Fibroblast of the aortic adventitia (primary cell): ENCODE results near the gene ALOX15. TPM values are rescaled to one million over a fixed set of nuclear protein-coding genes. Genes with fewer than 3 reads are reported as not detected.
"Not testable (repeated sequence)": the region's sequence is repeated elsewhere in the genome, so short reads cannot be mapped to it uniquely, and the experiment has no call there.

Experiments used
- DNase-seq: peaks from one replicate; pipeline ENCODE4 v3.0.0-alpha.2; 2010; ENCODE audit warnings: low read depth
- H3K4me3 ChIP-seq: 2 replicates; pipeline ENCODE4 v1.5.1; 2011; ENCODE audit warnings: low read depth, mild to moderate bottlenecking, control low read depth, low read length, moderate library complexity
- CTCF ChIP-seq: IDR thresholded peaks from 2 replicates; pipeline ENCODE4 v1.5.1; 2011; ENCODE audit warnings: mild to moderate bottlenecking, low read length, control low read depth, inconsistent platforms; ENCODE audit not compliant: insufficient read depth
- total RNA-seq: library from RNA; depleted of rRNA; stranded (reverse); fragments of >200 nt; gene quantifications from 2 replicates; pipeline ENCODE4 v1.2.3, GENCODE V29; 2012; ENCODE audit warnings: low replicate concordance

ALOX15 gene
- total RNA-seq, 1 donor: not detected

GRCh38 chr17:4667166-4667565 lies 25.7 kb upstream of the ALOX15 start:
- TF ChIP-seq CTCF: no peak
- no peak for DNase-seq
- no peak overlapping the region for H3K4me3 ChIP-seq

GRCh38 chr17:4666296-4666695 lies 24.8 kb upstream of the ALOX15 start:
- TF ChIP-seq CTCF: no peak
- no peak overlapping the region for H3K4me3 ChIP-seq
- no peak for DNase-seq

GRCh38 chr17:4665027-4665426 lies 23.5 kb upstream of the ALOX15 start:
- no peak for TF ChIP-seq CTCF
- no peak overlapping the region for H3K4me3 ChIP-seq
- no peak for DNase-seq

GRCh38 chr17:4664230-4664629 lies 22.8 kb upstream of the ALOX15 start:
- DNase-seq: no peak
- H3K4me3 ChIP-seq: no peak overlapping the region
- no peak for TF ChIP-seq CTCF

GRCh38 chr17:4663711-4664110 lies 22.2 kb upstream of the ALOX15 start:
- no peak for DNase-seq
- H3K4me3 ChIP-seq: no peak overlapping the region
- TF ChIP-seq CTCF: no peak

- no peak for TF ChIP-seq CTCF
- peak; percentile 86 for DNase-seq
Observed at GRCh38 chr17:4658478-4659305, 17.2 kb upstream of the ALOX15 start.

GRCh38 chr17:4657678-4658077 lies 16.2 kb upstream of the ALOX15 start:
- peak; percentile 64 for DNase-seq
- no peak overlapping the region for H3K4me3 ChIP-seq
- TF ChIP-seq CTCF: no peak

More at GRCh38 chr17:4658478-4659305, 17.2 kb upstream of the ALOX15 start:
- no peak overlapping the region for H3K4me3 ChIP-seq

GRCh38 chr17:4655933-4656332 lies 14.5 kb upstream of the ALOX15 start:
- H3K4me3 ChIP-seq, DNase-seq: not testable (repeated sequence)
